Lung (tissue), 12 donors: ENCODE results near the gene ARHGDIA. TPM values are rescaled to one million over a fixed set of nuclear protein-coding genes. Genes with fewer than 3 reads are reported as not detected.

Experiments used
- ATAC-seq: fragments of 200-7000 bp; cut with Tn5 transposase; one replicate; pipeline ENCODE4 v1.9.1; 2020; ENCODE audit warnings: moderate number of reproducible peaks; ENCODE audit not compliant: insufficient read depth, low FRiP score
- DNase-seq, 3 donors: peaks; one replicate each; pipeline ENCODE4 v3.0.0-alpha.2; 2013 to 2017
- H3K27ac ChIP-seq, 2 donors: one replicate each; pipeline ENCODE4 v1.5.1; 2013; ENCODE audit warnings: mild to moderate bottlenecking in 2 of 2, moderate library complexity in 2 of 2, control low read depth in 1 of 2, inconsistent platforms in 1 of 2, low read depth in 1 of 2, low read length in 1 of 2
- H3K27me3 ChIP-seq, 3 donors: one replicate each; pipeline ENCODE4 v1.5.1; 2013; ENCODE audit warnings: low read length in 2 of 3; ENCODE audit not compliant: control insufficient read depth in 3 of 3, insufficient read depth in 3 of 3
- H3K36me3 ChIP-seq, 4 donors: one replicate each; pipeline ENCODE4 v1.5.1; 2013; ENCODE audit warnings: low read length in 4 of 4, mild to moderate bottlenecking in 1 of 4, moderate library complexity in 1 of 4; ENCODE audit not compliant: control insufficient read depth in 4 of 4, insufficient read depth in 4 of 4
- H3K4me1 ChIP-seq, 5 donors: one replicate each; pipeline ENCODE4 v1.5.1; 2013; ENCODE audit warnings: low read length in 5 of 5, mild to moderate bottlenecking in 2 of 5, moderate library complexity in 1 of 5; ENCODE audit not compliant: control insufficient read depth in 5 of 5, insufficient read depth in 5 of 5
- H3K4me3 ChIP-seq: one replicate; pipeline ENCODE4 v1.5.1; 2013; ENCODE audit warnings: mild to moderate bottlenecking, control low read depth, moderate library complexity
- H3K9ac ChIP-seq, 2 donors: one replicate each; pipeline ENCODE4 v1.5.1; 2013; ENCODE audit warnings: low read length in 2 of 2, control low read depth in 1 of 2; ENCODE audit not compliant: insufficient read depth in 1 of 2
- H3K9me3 ChIP-seq, 4 donors: one replicate each; pipeline ENCODE4 v1.5.1; 2013; ENCODE audit warnings: low read length in 3 of 4, mild to moderate bottlenecking in 1 of 4, moderate library complexity in 1 of 4; ENCODE audit not compliant: control insufficient read depth in 4 of 4, insufficient read depth in 3 of 4
- CTCF ChIP-seq: IDR thresholded peaks from 2 replicates; pipeline ENCODE4 v1.5.1; 2012; ENCODE audit warnings: mild to moderate bottlenecking; ENCODE audit errors: control extremely low read depth, extremely low read depth
- WGBS, 2 donors: extraction: QIAGEN DNeasy Blood & Tissue Kit; methylation state at CpG; one replicate each; pipeline ENCODE4 v1.1.7; 2013; 5-methylcytosine and 5-hydroxymethylcytosine counted together
- polyA plus RNA-seq, 2 donors: library from polyadenylated mRNA; stranded (reverse); fragments of 200-250 nt; gene quantifications; one replicate each; pipeline ENCODE4 v1.2.1, GENCODE V29; 2013
- total RNA-seq, 2 donors: library from RNA; depleted of rRNA in 1 of 2; stranded (reverse); fragments of >200 nt in 1 of 2; gene quantifications; one replicate each; pipeline ENCODE4 v1.2.1, GENCODE V29; 2014 to 2021
- donor health status: control.
- donor health status: control.
- donor health status: Bipolar disorder and iron deficiency.
- donor health status: healthy.
- donor health status: DM: yes; HTN: yes; CAD: no.

Gene ARHGDIA
- total and polyA plus RNA-seq, 4 donors, result 118 to 558 (median 396) TPM

GRCh38 chr17:81833160-81833920 is 37.8 kb downstream of the ARHGDIA start, which contains the start of gene MCRIP1:
MCRIP1 (minus strand) TSS chr17:81833291; CDS start chr17:81824506, 8,785 bp downstream.
- Histone ChIP-seq H3K9ac (peak within 1 kb of the TSS; percentile 77 to 91), H3K36me3 (peaks cover 0 to 5% (median 0%) of the 10 kb centered on the region in 4 donors), H3K27me3 (no peaks in the 10 kb centered on the region), H3K9me3 (no peaks in the 10 kb centered on the region), H3K4me3 (peak within 1 kb of the TSS; percentile 67), H3K27ac (peak within 1 kb of the TSS; percentile 89 to 97), H3K4me1 (peaks cover 0 to 17% (median 11%) of the 10 kb centered on the region in 5 donors)
- peak; percentile 1 for ATAC-seq
- peak; percentile 94 to 96 (median 96) for DNase-seq
- TF ChIP-seq CTCF, result no peak
- 2 to 5% methylated on average over 51 to 76 of the region's 76 CpGs for WGBS, 2 donors

GRCh38 chr17:81832608-81833159 is 38.5 kb downstream of the ARHGDIA start:
- H3K27me3 ChIP-seq, result no peaks in the 10 kb centered on the region
- no peaks in the 10 kb centered on the region for H3K9me3 ChIP-seq
- DNase-seq (peak; percentile 6 to 37 (median 28)), ATAC-seq (peak; percentile 83)
- H3K4me3 ChIP-seq, result peak overlapping the region; percentile 67
- H3K27ac ChIP-seq, result peak overlapping the region; percentile 87 to 97
- 0 to 1% methylated on average over 23 to 65 of the region's 65 CpGs for WGBS, 2 donors
- no peak for TF ChIP-seq CTCF
- H3K36me3 ChIP-seq, result peaks cover 0 to 5% (median 0%) of the 10 kb centered on the region in 4 donors
- peak overlapping the region; percentile 62 to 68 for H3K9ac ChIP-seq
- peaks cover 0 to 17% (median 11%) of the 10 kb centered on the region in 5 donors for H3K4me1 ChIP-seq

- Histone ChIP-seq H3K27ac (peak overlapping the region; percentile 87 to 97), H3K36me3 (peaks cover 0 to 5% (median 0%) of the 10 kb centered on the region in 4 donors), H3K4me1 (peaks cover 0 to 17% (median 11%) of the 10 kb centered on the region in 5 donors), H3K27me3 (no peaks in the 10 kb centered on the region), H3K9ac (peak overlapping the region; percentile 62 to 68), H3K9me3 (no peaks in the 10 kb centered on the region), H3K4me3 (peak overlapping the region; percentile 67)
- 15% methylated on average over 18 of the region's 18 CpGs for WGBS, 2 donors
- DNase-seq (peak in 2 of 3 donors; percentile 8 to 14), ATAC-seq (no peak)
- TF ChIP-seq CTCF, result no peak
Measured at GRCh38 chr17:81831957-81832607, 39.1 kb downstream of the ARHGDIA start.
